GM21619 (cell line): ENCODE measurements around the gene IFNA5.

Experiments used
- ATAC-seq: cut with Tn5 transposase; IDR thresholded peaks from one replicate; pipeline ENCODE4 v1.9.1; 2021; ENCODE audit not compliant: unreplicated experiment

The IFNA5 gene

DNA sequence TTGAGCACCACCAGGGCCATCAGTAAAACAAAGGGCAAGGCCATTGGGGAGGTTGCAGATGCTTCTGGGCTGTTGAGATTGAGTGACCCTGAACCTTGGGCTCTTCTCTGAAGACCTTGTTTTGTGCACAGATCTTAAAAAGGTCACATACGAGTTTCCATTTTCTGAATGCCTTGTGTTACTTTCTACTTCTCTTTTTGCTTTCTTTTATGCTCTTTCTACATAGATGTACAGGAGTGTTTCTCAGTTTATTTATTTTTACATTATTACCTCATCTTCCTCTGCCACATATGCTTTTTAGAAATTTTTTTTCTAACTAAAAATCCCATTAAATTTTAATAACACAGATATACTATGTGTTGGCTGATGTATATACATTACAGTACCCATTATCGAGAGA, at the start of gene IFNA5:
Gene IFNA5 (minus strand): TSS at position 101 of the 400 bp plus-strand sequence. CDS start 57 bp downstream, at position 44.
- ATAC-seq = no peak

DNA sequence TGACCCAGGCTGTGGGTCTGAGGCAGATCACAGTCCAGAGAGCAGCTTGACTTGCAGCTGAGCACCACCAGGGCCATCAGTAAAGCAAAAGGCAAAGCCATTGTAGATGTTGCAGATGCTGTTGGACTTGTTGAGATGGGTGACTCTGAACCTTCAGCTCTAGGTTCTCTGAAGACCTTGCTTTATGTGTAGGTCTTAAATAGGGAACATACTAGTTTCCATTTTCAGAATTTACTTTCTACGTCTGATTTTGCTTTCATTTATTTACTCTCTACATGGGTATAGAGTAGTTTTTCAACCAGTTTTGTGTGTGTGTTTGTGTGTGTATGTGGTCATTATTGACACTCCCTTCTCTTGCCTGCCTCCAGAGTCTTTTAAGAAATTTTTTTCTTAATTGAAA, 45.7 kb upstream of the IFNA5 start, which contains the start of gene IFNA6:
Gene IFNA6 (minus strand): TSS at position 101 of the 400 bp plus-strand sequence. CDS start 0 bp downstream, at position 101.
- ATAC-seq = no peak

DNA sequence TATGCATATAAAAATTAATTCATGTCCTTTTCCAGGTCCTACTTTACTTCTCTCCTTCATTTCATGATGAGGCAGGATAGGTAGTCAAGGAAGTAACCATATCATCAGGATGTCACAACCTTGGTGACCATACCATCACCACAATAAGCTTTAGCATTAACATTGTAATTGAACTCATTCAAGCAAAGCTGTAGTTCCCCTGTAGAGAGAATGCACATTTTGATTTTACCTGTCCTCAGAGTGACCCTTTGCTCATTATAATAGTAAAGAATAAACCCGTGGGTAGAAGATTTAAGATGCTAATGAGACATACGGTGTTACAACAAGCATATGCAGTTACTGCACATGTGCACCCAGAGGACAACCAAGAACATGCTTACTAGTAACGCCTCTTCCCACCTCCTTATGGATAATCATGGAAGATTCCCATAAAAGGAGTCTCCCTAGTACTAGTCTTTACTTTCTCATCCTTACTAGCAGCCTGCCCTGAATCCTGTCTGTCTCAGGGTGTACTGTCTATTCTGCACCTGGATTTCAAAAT, 43.4 kb upstream of the IFNA5 start:
- no peak for ATAC-seq

DNA sequence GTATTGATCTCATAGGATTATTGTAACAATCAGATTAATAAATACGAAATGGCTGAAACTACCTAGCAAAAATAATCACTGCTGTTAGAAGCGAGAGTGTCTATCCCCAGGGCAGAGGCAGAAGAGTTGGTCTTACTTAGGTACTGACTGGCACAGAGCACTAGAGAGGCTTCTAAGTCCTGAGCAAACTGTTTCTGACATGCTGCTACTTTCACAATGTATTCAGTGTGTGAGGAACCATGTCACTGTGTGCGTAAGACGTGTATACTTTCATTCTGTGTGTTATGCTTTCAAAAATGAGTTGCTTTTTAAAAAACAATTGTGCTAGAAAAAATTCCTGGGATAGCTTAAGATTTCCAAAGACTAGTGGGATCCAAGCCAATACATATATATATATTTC, 35.6 kb upstream of the IFNA5 start:
- no peak for ATAC-seq

DNA sequence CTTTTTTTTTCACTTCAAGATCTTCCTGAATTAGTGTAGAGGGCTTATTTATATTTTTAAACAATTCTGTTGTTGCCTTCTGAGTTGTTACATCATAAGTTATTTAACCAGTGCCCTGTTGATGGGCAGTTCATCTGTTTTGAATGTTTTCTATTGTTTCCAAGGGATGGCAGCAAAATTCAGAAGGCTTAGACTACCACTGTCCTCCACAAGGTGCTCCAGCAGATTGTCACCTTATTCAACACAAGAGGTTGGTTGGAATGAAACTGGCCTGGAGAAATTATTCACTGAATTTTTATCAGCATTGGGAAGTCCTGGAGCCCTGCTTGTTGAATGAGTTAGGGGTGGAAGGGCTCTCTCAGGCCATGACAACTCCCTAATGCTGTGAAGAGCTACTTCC, 31.3 kb upstream of the IFNA5 start:
- no peak for ATAC-seq

DNA sequence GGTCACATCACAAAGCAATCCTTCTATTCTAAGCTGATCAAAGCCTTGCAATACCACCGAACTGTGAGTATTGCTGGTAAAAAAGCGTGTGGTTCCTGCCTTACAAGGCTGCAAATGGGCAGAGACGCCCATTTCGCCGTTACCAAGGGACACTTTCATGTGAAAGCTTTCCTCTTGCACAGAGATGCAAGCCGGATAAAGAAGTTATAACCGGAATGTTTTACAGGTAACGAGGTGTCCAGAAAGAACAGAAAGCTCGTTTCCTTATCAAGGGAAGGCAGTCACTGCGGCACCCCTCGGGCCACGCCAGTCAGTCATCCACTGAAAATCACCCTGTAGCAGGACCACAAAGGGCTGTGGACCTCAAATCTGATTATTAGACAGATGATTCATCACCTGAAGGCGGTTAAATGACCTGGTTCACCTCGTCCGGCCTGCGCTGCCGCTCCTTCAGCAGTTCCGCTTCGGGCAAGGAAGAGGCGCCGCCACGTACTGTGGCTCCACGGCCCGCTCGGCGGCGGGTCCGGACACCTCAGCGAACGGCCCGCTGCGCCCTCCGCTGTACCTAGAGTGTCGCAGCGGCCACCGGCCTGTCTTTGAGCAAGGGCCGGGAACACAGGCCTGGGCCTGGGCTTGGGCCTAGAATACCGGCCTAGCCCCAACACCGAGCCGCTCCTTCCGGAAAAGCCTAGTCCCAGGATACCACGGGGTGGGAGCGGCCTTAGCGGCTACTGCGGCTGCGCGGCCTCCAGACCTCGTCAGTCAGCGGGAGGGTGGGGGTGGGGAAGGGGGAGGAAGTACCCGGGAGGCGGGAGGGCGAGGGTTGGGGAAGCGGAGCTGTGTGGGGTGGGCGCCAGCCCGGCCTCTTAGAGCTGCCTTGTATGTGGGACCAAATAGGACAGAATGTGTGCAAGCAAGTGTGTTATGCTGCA, 29.9 kb upstream of the IFNA5 start, which contains the start of gene KLHL9:
Gene KLHL9 (minus strand): TSS at position 704 of the 932 bp plus-strand sequence. CDS start 545 bp downstream, at position 159.
- peak; percentile 90 for ATAC-seq

DNA sequence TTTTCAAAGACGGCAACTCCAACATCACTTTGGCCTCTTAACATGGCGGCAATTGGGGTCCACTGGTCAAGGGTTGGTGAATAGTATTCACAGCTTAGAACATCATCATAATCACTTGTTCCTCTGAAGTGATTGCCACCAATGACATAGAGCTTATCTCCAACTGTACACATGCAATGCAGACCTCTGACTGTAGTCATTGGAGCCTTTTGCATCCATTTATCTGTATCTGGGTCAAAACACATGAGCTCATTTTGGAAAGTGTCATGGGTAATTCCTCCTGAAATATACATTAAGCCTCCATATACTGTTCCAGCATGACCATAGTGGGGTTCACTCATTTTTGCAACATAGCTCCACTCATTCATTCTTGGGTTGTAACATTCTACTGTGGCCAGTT, 28.1 kb upstream of the IFNA5 start:
- ATAC-seq = no peak

DNA sequence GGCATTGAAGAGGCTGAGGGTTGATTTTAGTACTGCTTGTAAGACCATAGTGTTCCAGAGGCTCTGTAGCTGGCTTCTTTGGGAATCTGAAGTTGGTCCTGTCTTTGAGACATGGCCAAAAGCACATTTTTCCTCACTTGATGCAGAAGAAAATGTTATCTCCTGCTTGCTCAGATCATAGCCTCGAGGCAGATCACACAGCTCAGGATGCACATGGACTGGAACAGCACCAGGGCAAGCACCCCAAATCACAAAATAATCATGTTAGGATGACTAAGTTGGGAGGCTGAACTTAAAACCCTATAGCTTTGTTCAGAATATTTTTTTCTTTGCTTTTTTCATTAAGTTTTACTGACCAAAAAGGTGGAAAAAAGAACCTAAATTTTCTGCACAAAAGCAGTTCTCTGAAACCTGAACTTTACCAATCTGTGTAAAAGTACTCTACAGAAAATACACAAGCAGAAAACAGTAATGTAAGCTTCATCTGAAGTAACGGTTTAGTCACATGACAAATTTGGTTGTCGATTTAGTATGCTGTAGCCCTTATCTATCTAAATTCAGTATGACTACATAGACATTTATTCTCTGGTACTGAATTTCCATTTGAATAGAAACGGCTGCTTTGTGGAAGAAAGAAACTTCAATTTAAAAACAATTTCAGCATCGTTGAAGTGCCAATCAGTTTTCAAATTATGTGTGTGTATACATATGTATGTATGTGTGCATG, 26.7 kb upstream of the IFNA5 start:
- no peak for ATAC-seq

DNA sequence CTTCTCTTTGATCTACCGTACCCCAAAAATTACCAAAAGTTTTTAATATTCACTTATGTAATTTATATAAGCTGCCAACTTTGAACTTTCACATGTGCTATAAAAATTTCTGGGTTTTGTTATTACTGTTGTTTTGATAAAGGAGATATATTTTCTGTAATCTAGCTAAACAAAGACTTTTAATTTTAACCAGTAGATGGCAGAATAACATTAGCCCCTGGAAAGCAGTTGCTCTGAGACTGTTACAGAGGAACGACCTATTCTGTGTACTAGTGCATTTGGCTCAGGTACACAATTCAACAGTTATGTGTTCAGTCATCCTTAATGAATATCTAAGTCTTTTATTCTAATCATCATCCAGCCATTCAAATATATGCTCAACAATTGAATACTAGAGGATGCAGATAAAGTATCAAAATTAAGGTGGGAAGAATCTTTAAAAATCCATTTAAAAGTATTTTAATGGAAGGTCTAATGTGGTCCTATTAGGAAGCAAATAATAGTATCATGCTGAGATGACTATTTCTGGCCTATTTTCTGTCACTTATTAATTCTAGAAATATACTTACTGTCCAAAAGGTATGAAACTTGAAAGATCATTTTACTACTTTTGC, 21.5 kb upstream of the IFNA5 start:
- peak; percentile 85 for ATAC-seq

DNA sequence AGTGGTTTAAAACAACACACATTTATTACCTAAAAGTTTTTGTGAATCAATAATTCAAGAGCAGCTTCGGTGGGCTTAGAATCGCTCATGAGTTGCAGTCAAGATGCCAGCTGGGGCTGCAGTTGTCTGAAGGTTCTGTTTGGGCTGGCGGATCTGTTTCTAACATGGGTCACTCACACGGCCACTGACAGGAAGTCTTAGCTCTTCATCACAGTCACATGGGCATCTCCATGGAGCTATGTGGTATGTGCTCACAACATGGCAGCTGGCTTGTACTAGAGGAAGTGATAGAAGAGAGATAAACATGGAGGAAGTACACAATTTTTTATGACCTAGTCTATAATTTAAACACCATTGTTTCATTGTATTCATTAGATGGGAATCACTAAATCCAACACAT, 18.9 kb upstream of the IFNA5 start:
- ATAC-seq = no peak

DNA sequence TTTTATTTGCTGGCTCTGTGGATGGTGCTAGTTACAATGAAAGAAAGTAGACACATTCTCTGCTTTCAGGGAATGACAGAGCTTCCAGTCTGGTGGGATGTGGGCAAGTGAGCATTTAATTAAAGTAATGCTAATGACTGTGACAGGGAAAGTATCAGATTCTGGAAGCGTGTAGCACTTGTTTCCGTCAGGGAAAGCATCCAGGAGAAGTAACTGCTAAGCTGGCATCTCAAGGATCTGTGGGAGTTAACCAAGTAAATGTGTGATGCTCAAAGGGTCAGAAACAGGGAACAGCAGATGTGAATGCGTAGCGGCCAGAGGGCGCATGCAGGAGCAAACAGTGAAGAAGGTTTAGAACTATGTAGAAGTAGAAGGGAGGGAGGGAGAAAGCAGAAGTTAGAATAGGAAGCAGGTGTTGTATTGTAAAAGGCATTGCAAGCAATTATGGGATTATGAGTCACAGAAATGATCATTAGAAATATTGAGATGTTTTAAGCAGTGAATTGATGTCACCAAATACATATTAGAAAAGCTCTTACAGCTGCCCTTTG, 17.9 kb upstream of the IFNA5 start:
- ATAC-seq = no peak

DNA sequence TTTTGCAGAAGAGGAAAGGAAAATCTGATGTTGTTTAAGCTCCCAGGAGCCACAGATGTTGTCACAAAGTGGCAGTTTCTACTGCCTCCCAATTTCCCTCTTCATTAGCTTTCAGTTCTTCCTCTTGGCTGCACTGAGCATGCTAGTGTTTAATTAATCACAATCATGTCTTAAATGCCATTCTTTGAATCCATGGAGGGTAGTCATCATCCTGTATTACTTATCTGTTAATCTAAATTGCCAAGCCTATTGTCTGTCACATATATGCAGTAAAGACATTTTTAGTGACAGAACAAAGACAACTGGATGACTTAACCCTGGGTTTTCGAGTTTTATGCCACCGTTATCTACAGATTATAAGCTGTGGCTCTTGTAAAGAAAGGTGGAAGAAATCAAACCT, 15.4 kb upstream of the IFNA5 start:
- no peak for ATAC-seq

DNA sequence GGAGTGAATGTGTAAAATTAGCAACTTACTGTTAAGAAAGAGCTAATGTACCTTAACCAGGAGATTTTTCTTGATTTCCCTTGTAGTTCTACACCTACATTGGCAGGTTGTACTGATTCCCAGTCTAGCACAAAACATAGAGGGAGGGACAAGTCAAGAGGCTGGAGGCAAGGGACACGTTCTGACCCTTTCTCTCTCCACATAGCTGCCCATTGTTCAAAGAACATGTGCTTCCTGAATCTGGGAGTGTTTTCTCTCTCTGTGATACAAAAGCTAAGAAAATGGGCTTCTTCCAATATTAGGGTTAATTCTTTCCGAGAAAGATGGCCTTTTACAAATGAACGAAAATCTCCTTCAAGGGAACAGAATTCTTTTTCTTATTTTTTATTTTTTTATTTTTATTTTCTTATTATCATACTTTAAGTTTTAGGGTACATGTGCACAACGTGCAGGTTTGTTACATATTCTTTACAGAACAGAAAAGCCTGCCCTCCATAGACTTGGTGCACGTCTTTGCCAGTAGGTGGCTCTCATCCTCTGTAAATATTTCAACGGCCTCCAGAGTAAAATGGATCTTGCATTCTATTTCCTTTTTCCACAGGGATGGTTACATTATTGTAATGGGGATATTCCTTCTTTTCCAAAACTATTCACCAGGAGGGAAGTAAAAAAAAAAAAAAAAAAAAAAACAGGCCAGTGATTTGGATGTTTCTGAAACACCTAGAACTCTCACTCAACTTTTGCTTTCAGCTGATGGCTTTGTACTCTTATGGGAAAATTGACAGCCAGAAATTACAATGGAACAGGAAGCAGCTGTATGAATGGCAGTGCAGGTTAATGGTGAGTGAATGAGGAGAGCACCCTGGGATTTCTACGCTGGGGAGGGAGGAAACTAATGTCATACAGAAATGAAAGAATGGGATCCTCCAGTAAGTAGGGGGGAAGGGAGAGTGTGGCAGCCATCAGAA, 13.1 kb upstream of the IFNA5 start:
- ATAC-seq = peak; percentile 75

DNA sequence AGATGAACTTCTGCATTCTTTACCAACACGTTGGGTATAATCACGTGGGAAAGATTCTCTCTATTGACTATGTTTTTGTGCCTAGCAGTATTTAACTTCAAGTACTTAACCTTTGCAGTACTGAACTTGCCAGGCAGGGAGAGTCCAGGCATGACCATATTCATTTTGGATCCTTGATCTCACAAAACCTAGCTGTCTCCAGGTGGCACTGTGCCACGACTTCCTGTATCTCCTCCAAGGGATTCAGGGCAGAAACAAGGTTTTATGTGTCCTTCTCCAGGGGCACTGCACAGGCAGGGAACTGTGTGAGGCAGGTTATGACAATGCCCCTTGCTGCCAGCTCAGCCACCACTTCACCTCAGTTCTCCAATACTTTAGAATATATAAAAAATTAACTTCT, 11.7 kb upstream of the IFNA5 start:
- ATAC-seq = no peak

DNA sequence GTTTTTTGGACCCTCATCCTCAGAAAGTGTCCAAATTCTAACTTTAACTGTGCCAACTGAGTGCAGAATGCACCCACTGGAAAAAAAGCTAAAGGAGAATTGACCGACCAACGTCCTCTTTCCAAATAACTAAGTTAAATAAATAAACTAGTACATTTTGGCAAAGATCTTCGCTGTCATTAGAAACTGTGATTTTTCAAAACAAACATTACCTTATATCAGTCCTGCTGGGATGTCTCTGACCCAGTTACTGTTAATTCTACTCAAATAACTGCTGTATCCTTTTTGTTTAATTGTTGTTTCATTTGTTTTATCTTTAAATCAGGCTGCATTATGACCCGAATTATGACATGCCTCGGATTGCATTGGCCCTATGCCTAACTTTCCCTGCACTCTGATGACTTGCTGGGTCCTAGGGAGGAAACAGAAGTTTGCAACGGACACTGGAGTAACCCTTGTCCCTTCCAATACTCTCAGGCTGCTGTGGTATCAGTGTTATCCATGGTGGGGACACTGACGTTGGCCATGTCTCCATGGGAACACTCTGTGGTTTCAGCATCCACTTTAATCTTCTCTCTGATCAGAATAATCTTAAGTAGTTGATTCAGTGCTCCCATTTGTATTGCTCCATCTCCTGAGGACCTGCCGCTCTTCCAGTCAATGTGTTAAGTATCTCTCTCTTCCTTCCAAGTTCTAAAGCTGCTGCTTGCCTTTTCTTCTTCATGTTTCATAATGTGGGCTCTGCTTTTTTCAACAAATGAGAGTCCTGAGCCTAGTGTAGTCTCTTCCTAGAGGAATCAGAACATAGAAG, 11.1 kb upstream of the IFNA5 start:
- no peak for ATAC-seq

DNA sequence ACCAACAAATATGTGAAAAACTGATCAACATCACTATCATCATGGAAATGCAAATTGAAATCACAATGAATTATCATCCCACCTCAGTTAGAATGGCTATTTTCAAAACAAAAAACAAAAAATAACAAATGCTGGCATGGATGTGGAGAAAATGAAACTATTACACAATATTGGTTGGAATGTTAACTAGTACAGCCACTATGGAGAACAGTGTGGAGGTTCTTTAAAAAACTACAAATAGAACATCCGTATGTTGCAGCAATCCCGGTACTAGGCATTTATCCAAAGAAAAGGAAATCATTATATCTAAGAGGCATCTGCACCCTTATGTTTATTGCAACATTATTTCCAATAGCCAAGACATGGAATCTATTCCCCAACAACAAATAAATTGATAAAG, 9.0 kb upstream of the IFNA5 start:
- ATAC-seq = no peak

DNA sequence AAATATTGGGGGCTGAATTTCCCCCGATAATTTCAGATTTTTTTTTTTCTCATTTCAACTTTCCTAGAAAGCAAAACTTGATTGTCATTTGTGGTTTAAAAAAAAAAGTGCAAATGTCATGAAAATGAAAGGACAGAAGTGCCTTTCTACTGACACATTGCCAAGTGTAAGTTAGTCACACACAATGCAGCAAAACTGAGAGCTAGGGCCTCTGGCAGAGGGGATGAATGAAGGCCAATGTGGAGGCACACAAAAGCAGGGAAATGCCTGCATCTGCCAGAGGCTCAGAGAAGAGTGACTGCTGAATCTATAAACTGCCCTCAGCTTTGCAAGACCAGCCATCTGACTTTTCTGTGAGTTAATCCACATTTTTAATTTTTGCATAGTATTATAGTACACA, 6.8 kb upstream of the IFNA5 start:
- no peak for ATAC-seq

DNA sequence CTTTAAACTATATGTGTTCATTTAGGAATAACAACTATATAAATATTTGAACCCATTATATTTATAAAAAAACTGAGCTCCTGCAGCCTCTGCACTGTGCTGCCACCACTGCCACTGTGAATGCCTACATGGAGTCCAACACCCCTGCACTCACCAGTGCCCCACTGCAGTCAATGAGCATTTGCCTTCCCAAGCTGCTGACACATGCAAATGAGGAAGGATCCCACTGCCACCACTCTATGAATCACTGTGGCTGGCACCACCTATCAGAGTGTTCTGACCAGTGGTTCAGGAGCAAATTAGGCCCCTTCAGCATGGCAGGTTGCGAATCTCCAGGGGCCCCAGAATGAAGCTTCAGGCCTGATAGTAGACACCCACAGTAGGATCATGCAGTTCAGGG, 9.1 kb downstream of the IFNA5 start:
- no peak for ATAC-seq
